HepG2 (cell line): ENCODE results near the gene OSBPL3. TPM values are rescaled to one million over a fixed set of nuclear protein-coding genes. Genes with fewer than 3 reads are reported as not detected.
A peak's percentile ranks its signal among the peaks of the same experiment; 100 is the strongest.

Experiments used
- ARID5B ChIP-seq: IDR thresholded peaks from 2 replicates; pipeline ENCODE4 v1.4.0; 2020; ENCODE audit warnings: mild to moderate bottlenecking, missing genetic modification reagents
- ATF2 ChIP-seq: sonication (generic); formaldehyde crosslinking; IDR thresholded peaks from 2 replicates; pipeline ENCODE4 v1.4.0; 2020; ENCODE audit warnings: missing genetic modification reagents
- CSRNP1 ChIP-seq: sonication (generic); formaldehyde crosslinking; IDR thresholded peaks from 2 replicates; pipeline ENCODE4 v1.8.1; 2023; ENCODE audit warnings: mild to moderate bottlenecking, missing genetic modification reagents
- HNF4A ChIP-seq: sonication (generic); formaldehyde crosslinking; IDR thresholded peaks from 2 replicates; pipeline ENCODE4 v1.4.0; 2020; ENCODE audit warnings: missing genetic modification reagents
- ISX ChIP-seq: sonication (generic); formaldehyde crosslinking; conservative IDR thresholded peaks from 2 replicates; pipeline ENCODE4 v1.5.0; 2020; ENCODE audit warnings: missing genetic modification reagents
- JUN ChIP-seq: sonication (generic); formaldehyde crosslinking; IDR thresholded peaks from 2 replicates; pipeline ENCODE4 v1.4.0; 2020; ENCODE audit warnings: mild to moderate bottlenecking, missing genetic modification reagents
- POGZ ChIP-seq: sonication (generic); formaldehyde crosslinking; IDR thresholded peaks from 2 replicates; pipeline ENCODE4 v1.4.0; 2020; ENCODE audit warnings: mild to moderate bottlenecking, missing genetic modification reagents
- POLR2AphosphoS5 ChIP-seq: IDR thresholded peaks from 2 replicates; pipeline ENCODE4 v1.6.1; 2012; ENCODE audit warnings: low read depth, low read length
- PREB ChIP-seq: sonication (generic); formaldehyde crosslinking; IDR thresholded peaks from 2 replicates; pipeline ENCODE4 v1.4.0; 2020; ENCODE audit warnings: missing genetic modification reagents
- RAD21 ChIP-seq: fragments of 450-650 bp; formaldehyde crosslinking; IDR thresholded peaks from 2 replicates; pipeline ENCODE4 v1.5.0; 2020; ENCODE audit warnings: mild to moderate bottlenecking
- SNAPC2 ChIP-seq: sonication (generic); formaldehyde crosslinking; IDR thresholded peaks from 2 replicates; pipeline ENCODE4 v1.8.1; 2022; ENCODE audit warnings: mild to moderate bottlenecking, missing genetic modification reagents
- SRF ChIP-seq: IDR thresholded peaks from 2 replicates; pipeline ENCODE4 v1.6.1; 2011; ENCODE audit warnings: mild to moderate bottlenecking, low read depth, low read length, moderate library complexity
- THAP8 ChIP-seq: sonication (generic); formaldehyde crosslinking; IDR thresholded peaks from 2 replicates; pipeline ENCODE4 v1.5.1; 2020; ENCODE audit warnings: missing genetic modification reagents, mild to moderate bottlenecking, borderline replicate concordance
- ZFP91 ChIP-seq: sonication (generic); formaldehyde crosslinking; IDR thresholded peaks from 2 replicates; pipeline ENCODE4 v1.9.0; 2022; ENCODE audit warnings: missing genetic modification reagents, mild to moderate bottlenecking, borderline replicate concordance
- ZNF225 ChIP-seq: sonication (generic); formaldehyde crosslinking; IDR thresholded peaks from 2 replicates; pipeline ENCODE4 v1.4.0; 2020; ENCODE audit warnings: mild to moderate bottlenecking, missing genetic modification reagents
- ZNF556 ChIP-seq: sonication (generic); formaldehyde crosslinking; IDR thresholded peaks from 2 replicates; pipeline ENCODE4 v1.4.0; 2020; ENCODE audit warnings: mild to moderate bottlenecking, missing genetic modification reagents, borderline replicate concordance
- ZNF660 ChIP-seq: sonication (generic); formaldehyde crosslinking; IDR thresholded peaks from 2 replicates; pipeline ENCODE4 v1.5.1; 2020; ENCODE audit warnings: mild to moderate bottlenecking, low read depth, missing genetic modification reagents, borderline replicate concordance
- polyA plus RNA-seq, 8 experiments: library from polyadenylated mRNA; depleted of rRNA in 3 of 8; stranded (reverse) in 7 of 8; unstranded in 1 of 8; fragments of >200 nt; fragmentation: Illumina TruSeq in 4 of 8; extraction: Trizol in 4 of 8; gene quantifications; 2 replicates each; pipeline versions ENCODE4 v1.2.1 to v1.2.3, GENCODE V29; 2011 to 2016; ENCODE audit warnings: low read depth in 4 of 8, missing spikeins in 1 of 8, mixed read lengths in 1 of 8; ENCODE audit not compliant: insufficient read depth in 1 of 8
- total RNA-seq, 5 experiments: library from RNA; depleted of rRNA; stranded (reverse); fragments of >200 nt; fragmentation: Illumina TruSeq; extraction: Trizol; gene quantifications; 2 replicates each; pipeline ENCODE4 v1.2.3, GENCODE V29; 2016; ENCODE audit warnings: low read depth in 1 of 5

Gene OSBPL3
- total and polyA plus RNA-seq, 2 of the 13 experiments (the other 11 are each of a cell fraction or from before 2014, with no cell fraction given), result 8.8 to 28.9 TPM

- no peak for TF ChIP-seq THAP8 (CRISPR knock-in tag)
- TF ChIP-seq CSRNP1 (CRISPR knock-in tag), result peak; percentile 39; the same call in 1 of the 2 replicates
- TF ChIP-seq PREB, result no peak
- TF ChIP-seq ZNF225, result peak; percentile 85; the same call in 1 of the 2 replicates
- TF ChIP-seq ARID5B (CRISPR knock-in tag), result no peak
- 0 out of 2 replicates have a peak, but pooled peaks have one; percentile 8 for TF ChIP-seq HNF4A (CRISPR knock-in tag)
- TF ChIP-seq ISX (CRISPR knock-in tag), result no peak
- peak; percentile 14; the same call in 1 of the 2 replicates for TF ChIP-seq RAD21
- TF ChIP-seq SRF, result no peak
- no peak for TF ChIP-seq ZNF660 (CRISPR knock-in tag)
- TF ChIP-seq SNAPC2 (CRISPR knock-in tag), result no peak
- peak; percentile 61 for TF ChIP-seq POLR2AphosphoS5
- 0 out of 2 replicates have a peak, but pooled peaks have one; percentile 47 for TF ChIP-seq ATF2 (CRISPR knock-in tag)
- TF ChIP-seq ZFP91 (CRISPR knock-in tag), result peak; percentile 39; the same call in 1 of the 2 replicates
- TF ChIP-seq JUN (CRISPR knock-in tag), result no peak
- peak; percentile 34; the same call in 1 of the 2 replicates for TF ChIP-seq POGZ (CRISPR knock-in tag)
- TF ChIP-seq ZNF556 (CRISPR knock-in tag), result peak; percentile 10; the same call in 1 of the 2 replicates
These were observed 222.4 kb downstream of the OSBPL3 start, which contains the start of gene GSDME (continued) for GRCh38 chr7:24757353-24758275.
